H1 (cell line): Measurements from ENCODE around the gene MGLL. TPM values are rescaled to one million over a fixed set of nuclear protein-coding genes. Genes with fewer than 3 reads are reported as not detected.

Experiments used
- ASH2L ChIP-seq: fragments of 200-600, 300-600 bp; sonication (generic); IDR thresholded peaks from one replicate; pipeline ENCODE4 v1.7.1; 2017; ENCODE audit warnings: low read length
- BCL11A ChIP-seq, 2 experiments: IDR thresholded peaks; one replicate each; pipeline ENCODE4 v1.6.1; 2011; ENCODE audit warnings: low read depth in 2 of 2, low read length in 2 of 2, mild to moderate bottlenecking in 2 of 2
- EP300 ChIP-seq, 2 experiments: IDR thresholded peaks; 1 replicate in 1 of 2; 2 replicates in 1 of 2; pipeline ENCODE4 v1.6.1; 2011 to 2012; ENCODE audit warnings: low read depth in 2 of 2, low read length in 2 of 2, mild to moderate bottlenecking in 2 of 2, borderline replicate concordance in 1 of 2, inconsistent platforms in 1 of 2, moderate library complexity in 1 of 2
- RBBP5 ChIP-seq: IDR thresholded peaks from 2 replicates; pipeline ENCODE4 v1.7.1; 2012; ENCODE audit warnings: low read depth, mild to moderate bottlenecking, inconsistent platforms, low read length, moderate library complexity, borderline replicate concordance
- polyA plus RNA-seq, 7 experiments: library from polyadenylated mRNA; depleted of rRNA in 3 of 7; stranded (reverse) in 5 of 7; unstranded in 2 of 7; fragments of >200 nt in 5 of 7; fragments of 200-250 nt in 2 of 7; gene quantifications; 1 replicate in 5 of 7; 2 replicates in 1 of 7; 4 replicates in 1 of 7; pipeline versions ENCODE4 v1.2.1 to v1.2.3, GENCODE V29; 2011 to 2013; ENCODE audit warnings: missing spikeins in 2 of 7, mixed read lengths in 2 of 7
- total RNA-seq: library from RNA; stranded (reverse); fragmentation: NEBNext Ultra II Directional; extraction: Animal tissue kit (Norgen Biotek cat#: 25700); gene quantifications from 2 replicates; pipeline ENCODE4 v1.2.1, GENCODE V29; 2021

Gene MGLL
- total and polyA plus RNA-seq, 2 of the 8 experiments (the other 6 are each of a cell fraction or from before 2014, with no cell fraction given) = 0.05 to 0.34 TPM

DNA sequence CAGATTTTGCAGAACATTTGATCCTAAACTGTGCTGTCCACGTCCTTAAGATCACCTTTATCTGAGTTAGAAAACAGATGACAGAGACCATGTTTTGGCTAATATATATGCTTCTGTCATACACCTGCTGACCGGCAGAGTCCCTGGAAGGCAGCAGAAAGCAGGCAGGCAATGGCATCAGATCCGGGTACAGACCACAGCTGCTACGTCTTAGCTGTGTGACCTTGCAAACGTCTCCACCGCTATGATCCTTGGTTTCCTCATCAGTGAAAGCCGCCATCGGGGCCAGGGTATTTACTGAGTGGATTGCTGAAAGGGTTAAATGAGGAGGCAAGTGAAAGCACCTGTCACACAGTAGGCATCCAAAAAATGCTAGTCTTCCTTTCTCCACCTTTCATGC, 77.4 kb downstream of the MGLL start (continued):
- TF ChIP-seq RBBP5 (no peak), BCL11A (IDR thresholded peaks at IDR 0.05; ENCODE audit: low read depth in 2 of 2, low read length in 2 of 2) (no peak), EP300 (IDR thresholded peaks at IDR 0.05; ENCODE audit: borderline replicate concordance in 1 of 2, low read depth in 2 of 2, low read length in 2 of 2) (no peak), ASH2L (no peak)
